Uterus (tissue), 2 donors: ENCODE measurements around the gene PES1.

Experiments used
- CTCF ChIP-seq, 4 experiments: fragments of 200-600 bp in 2 of 4; fragments of 450-650 bp in 2 of 4; sonication (generic) in 2 of 4; IDR thresholded peaks; one replicate each; pipeline ENCODE4 v1.5.1; 2016 to 2019; ENCODE audit warnings: antibody characterized with exemption in 4 of 4, mild to moderate bottlenecking in 2 of 4, moderate library complexity in 1 of 4
- POLR2A ChIP-seq, 2 donors: fragments of 450-650 bp; IDR thresholded peaks; one replicate each; pipeline ENCODE4 v1.6.1; 2016; ENCODE audit warnings: antibody characterized with exemption in 2 of 2, mild to moderate bottlenecking in 1 of 2, moderate library complexity in 1 of 2

- TF ChIP-seq CTCF (IDR thresholded peaks at IDR 0.05) = no peak
- no peak for TF ChIP-seq POLR2A (IDR thresholded peaks at IDR 0.05)
Observed at GRCh38 chr22:30610299-30610698, 18.6 kb upstream of the PES1 start.
